ENCODE measurements around the gene SERTAD1.
"Not testable (repeated sequence)": the region's sequence is repeated elsewhere in the genome, so short reads cannot be mapped to it uniquely, and the experiment has no call there.

Gene SERTAD1

DNA sequence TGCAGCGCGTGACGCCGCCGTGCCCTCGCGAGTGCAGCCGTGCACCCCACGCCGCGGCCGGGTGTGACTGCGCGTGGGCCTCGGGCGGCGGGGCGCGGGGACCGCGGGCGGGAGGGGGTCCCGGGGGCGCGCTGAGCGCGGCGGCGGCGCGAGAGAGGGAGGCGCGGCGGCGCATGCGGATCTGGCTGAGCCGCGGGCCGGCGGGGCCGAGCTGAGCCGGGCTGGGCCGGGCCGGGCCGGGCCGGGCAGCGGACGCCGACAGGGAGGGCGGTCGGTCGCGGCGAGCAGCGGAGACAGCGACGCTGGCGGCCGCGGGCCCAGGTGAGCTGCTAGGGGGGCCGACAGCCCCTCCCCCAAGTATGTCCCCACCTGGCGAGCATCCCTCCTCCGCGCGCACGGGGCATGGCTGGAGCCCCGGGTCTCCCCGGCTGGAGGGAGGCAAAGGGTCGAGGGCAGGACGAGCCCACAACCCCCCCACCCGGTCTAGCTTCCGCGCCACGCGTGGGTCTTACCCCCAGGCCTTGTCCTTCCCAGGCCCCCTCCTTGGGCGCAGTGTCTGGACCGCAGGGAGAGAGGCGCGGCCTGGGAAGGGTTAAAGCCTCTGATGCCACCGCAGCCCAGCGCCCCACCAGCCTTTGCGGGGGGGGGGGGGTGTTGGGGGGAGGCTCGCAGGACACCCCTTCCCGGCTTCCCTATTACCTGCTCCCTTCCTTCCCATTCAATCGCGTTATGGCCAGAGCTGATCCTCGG is 41.4 kb upstream of the SERTAD1 start, which contains the start of gene SPTBN4:
TSS of gene SPTBN4 (plus strand) at position 17 of the 750 bp plus-strand sequence. CDS start 5,621 bp downstream, outside the sequence.
- no peak for DNase-seq (ENCODE audit: low read depth)
- H3K4me3 ChIP-seq (ENCODE audit: low read depth, low read length), result peak within 1 kb of the TSS; percentile 42
- no peak for TF ChIP-seq POLR2A (IDR thresholded peaks at IDR 0.05; ENCODE audit: extremely low read depth, insufficient read length)
- TF ChIP-seq, protein P1, sequence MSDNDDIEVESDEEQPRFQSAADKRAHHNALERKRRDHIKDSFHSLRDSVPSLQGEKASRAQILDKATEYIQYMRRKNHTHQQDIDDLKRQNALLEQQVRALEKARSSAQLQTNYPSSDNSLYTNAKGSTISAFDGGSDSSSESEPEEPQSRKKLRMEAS (IDR thresholded peaks at IDR 0.05; ENCODE audit: low read depth, low read length), result no peak

DNA sequence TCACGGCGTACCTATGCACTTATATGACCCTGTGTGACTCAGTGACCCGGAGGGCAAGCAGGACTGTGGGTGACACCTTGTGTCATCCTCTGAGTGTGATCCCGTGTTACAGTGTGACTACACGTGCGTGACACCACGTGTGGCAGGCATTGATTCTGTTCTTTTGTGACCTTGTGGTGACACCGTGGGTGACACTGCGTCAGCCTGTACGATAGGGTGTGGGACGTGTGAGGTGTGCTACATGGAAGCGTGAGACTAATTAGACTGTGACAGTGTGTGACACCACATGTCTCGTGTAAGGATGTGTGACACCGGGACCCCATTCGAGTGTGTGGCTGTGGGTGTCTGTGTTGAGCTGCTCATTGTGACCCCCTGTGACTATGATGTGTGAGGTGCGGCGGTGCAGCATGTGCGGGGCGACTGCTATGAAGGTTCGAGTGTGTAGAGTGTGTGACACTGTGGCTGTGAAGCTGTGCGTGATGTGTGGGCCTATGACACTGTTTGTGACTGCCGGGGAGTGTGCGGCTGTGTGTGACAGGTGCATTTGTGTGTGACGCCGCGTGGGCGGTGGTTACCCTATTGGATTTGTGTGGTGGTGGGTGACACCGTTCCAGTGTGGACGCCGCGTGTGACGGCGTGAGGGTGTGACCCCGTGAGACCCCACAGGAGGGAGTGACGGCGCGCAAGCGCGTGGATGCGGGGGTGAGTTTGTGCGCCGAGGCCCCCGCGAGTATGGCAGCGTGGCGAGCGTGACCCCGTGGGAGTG is 40.6 kb upstream of the SERTAD1 start:
- no peak for DNase-seq (ENCODE audit: low read depth)
- TF ChIP-seq POLR2A (IDR thresholded peaks at IDR 0.05; ENCODE audit: extremely low read depth, insufficient read length) (no peak), MYC (IDR thresholded peaks at IDR 0.05; ENCODE audit: low read depth, low read length) (0 out of 2 replicates have a peak, but pooled peaks have one; percentile 4)
- TF ChIP-seq, protein P1 (IDR thresholded peaks at IDR 0.05; ENCODE audit: low read depth, low read length), result peak; percentile 71
- TF ChIP-seq, protein P2, sequence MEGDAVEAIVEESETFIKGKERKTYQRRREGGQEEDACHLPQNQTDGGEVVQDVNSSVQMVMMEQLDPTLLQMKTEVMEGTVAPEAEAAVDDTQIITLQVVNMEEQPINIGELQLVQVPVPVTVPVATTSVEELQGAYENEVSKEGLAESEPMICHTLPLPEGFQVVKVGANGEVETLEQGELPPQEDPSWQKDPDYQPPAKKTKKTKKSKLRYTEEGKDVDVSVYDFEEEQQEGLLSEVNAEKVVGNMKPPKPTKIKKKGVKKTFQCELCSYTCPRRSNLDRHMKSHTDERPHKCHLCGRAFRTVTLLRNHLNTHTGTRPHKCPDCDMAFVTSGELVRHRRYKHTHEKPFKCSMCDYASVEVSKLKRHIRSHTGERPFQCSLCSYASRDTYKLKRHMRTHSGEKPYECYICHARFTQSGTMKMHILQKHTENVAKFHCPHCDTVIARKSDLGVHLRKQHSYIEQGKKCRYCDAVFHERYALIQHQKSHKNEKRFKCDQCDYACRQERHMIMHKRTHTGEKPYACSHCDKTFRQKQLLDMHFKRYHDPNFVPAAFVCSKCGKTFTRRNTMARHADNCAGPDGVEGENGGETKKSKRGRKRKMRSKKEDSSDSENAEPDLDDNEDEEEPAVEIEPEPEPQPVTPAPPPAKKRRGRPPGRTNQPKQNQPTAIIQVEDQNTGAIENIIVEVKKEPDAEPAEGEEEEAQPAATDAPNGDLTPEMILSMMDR (IDR thresholded peaks at IDR 0.05; ENCODE audit: low read depth, low read length), result no peak
- H3K4me3 ChIP-seq (ENCODE audit: low read depth, low read length), result peak overlapping the region; percentile 42

DNA sequence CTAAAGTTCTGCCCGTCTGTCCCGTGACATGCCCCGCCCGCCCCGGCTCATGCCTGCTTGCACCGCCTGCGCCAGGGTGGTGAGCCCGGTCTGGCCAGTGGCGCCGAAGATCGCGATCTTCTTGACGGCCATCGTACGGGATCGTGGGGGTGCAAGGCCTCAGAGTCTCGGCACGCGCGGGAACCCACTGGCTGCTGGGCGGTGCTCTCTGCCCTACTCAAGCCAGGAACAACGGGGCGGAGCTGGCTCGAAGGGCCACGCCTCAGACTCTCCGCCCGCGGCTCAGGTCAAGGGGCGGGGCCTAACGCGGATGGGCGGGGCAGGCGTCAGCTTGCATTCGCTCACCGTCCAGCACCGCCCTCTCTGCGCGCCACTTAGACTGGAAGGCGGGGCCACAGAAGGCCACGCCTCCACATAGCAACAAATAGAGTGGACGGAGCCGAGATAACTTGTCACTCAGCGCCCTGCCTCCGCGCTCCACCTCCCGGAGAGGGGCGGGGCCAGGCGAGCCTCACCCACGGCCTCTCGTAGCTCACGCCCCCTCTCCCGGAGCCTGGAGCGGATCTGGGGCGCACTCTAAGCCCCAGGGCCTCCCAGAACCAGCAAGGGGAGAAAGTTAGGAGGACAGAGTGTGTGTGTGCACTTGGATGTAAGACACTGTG is 39.9 kb upstream of the SERTAD1 start, which contains the start of gene BLVRB:
TSS of gene BLVRB (minus strand) at position 189 of the 662 bp plus-strand sequence. CDS start at position 132, 57 bp downstream.
- DNase-seq (ENCODE audit: low read depth), result peak; percentile 95
- peak within 1 kb of the TSS; percentile 59 for H3K4me3 ChIP-seq (ENCODE audit: low read depth, low read length)
- TF ChIP-seq POLR2A (IDR thresholded peaks at IDR 0.05; ENCODE audit: extremely low read depth, insufficient read length), result peak; percentile 44
- TF ChIP-seq MYC (IDR thresholded peaks at IDR 0.05; ENCODE audit: low read depth, low read length), result 0 out of 2 replicates have a peak, but pooled peaks have one; percentile 14
- TF ChIP-seq, protein P2 (IDR thresholded peaks at IDR 0.05; ENCODE audit: low read depth, low read length), result no peak

DNA sequence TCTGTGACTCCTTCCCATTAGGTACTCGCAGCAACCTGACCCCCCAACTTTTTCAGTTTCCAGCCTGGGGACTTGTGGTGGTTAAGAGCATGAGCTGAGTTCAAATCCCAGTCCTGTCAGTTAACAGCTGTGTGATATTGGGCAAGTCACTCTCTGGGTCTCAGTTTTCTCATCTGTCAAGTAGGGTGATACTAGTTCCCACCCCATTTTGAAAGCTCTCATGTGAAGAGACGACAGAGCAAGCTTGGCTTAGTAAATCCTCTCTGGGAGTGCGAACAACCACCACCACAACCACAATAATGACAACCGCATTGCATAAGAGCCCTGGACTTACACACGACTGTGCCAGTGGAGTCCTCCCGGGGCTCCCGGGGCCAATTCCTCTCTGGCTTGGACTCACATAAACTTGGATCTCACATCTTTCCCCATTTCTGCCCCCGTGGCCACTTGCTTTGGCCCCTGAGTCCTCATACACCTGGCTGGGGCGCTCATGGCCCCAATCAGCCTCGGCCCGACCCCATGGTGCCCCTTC is 39.3 kb upstream of the SERTAD1 start:
- H3K4me3 ChIP-seq (ENCODE audit: low read depth, low read length), result peak overlapping the region; percentile 59
- TF ChIP-seq, protein P1 (IDR thresholded peaks at IDR 0.05; ENCODE audit: low read depth, low read length), result no peak
- TF ChIP-seq MYC (IDR thresholded peaks at IDR 0.05; ENCODE audit: low read depth, low read length), result no peak
- TF ChIP-seq, protein P2 (IDR thresholded peaks at IDR 0.05; ENCODE audit: low read depth, low read length), result no peak
- no peak for TF ChIP-seq POLR2A (IDR thresholded peaks at IDR 0.05; ENCODE audit: extremely low read depth, insufficient read length)
- peak; percentile 90 for DNase-seq (ENCODE audit: low read depth)

DNA sequence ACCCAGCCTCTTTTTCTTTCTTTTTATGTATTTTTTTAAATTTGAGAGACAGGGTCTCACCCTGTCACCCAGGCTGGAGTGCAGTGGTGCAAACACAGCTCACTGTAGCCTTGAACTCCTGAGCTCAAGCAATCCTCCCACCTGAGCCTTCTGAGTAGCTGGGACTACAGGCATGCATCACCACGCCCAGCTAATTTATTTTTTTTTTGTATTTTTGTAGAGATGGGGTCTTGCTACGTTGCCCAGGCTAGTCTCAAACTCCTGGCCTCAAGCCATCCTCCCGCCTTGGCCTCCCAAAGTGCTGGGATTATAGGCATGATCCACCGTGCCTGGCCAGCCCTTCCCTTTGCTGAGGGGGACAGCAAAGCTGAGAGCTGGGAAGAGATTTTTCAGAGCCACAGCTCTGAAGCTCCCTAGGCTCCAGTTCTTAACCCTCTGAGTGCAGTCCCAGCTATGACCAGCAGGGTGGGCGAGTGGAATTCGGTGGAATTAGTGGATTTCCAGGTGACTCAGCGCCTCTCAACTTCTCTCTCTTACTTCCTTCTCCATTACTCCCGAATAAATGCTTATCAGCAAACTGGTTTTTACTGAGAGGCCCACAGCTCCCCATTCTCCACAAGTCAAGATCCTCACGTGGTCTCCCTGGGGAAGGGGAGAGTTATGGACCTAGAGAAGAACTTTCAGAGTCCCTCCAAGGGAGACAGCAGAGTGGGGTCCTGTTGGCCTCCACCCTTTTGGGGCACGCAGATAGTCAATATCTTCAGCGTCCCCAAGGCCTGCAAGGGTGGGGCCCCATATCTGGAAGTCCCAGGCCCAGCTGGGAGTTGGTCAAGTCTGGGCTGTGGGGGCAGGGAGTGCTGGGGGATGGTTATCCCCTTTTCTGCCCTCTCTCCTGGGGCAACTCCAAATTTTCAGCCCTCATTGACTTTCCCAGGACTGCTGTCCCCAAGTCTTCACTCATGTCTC is 38.5 kb upstream of the SERTAD1 start:
- peak; percentile 68 for DNase-seq (ENCODE audit: low read depth)
- peak overlapping the region; percentile 59 for H3K4me3 ChIP-seq (ENCODE audit: low read depth, low read length)
- TF ChIP-seq POLR2A (IDR thresholded peaks at IDR 0.05; ENCODE audit: extremely low read depth, insufficient read length), result no peak
- TF ChIP-seq, protein P2 (IDR thresholded peaks at IDR 0.05; ENCODE audit: low read depth, low read length), result peak; percentile 56

DNA sequence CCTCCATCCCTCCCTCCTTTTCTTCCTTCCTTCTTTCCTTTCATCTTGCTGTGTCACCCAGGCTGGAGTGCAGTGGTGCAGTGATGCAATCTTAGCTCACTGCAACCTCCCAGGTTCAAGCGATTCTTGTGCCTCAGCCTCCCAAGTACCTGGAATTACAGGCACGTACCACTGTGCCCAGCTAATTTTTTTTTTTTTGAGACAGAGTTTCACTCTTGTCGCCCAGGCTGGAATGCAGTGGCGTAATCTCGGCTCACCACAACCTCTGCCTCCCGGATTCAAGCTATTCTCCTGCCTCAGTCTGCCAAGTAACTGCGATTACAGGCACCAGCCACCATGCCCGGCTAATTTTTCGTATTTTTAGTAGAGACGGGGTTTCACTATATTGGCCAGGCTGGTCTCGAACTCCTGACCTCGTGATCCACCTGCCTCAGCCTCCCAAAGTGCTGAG is 37.8 kb upstream of the SERTAD1 start:
- DNase-seq (ENCODE audit: low read depth), result peak; percentile 16
- not testable (repeated sequence) for H3K4me3 ChIP-seq (ENCODE audit: low read depth, low read length)

Measured in NB4 (cell line).